ENCODE measurements around the gene CCDC93. TPM values are rescaled to one million over a fixed set of nuclear protein-coding genes. Genes with fewer than 3 reads are reported as not detected.

CCDC93 gene
- total RNA-seq, 1 donor from 2014 or later, result 19.7 TPM

DNA sequence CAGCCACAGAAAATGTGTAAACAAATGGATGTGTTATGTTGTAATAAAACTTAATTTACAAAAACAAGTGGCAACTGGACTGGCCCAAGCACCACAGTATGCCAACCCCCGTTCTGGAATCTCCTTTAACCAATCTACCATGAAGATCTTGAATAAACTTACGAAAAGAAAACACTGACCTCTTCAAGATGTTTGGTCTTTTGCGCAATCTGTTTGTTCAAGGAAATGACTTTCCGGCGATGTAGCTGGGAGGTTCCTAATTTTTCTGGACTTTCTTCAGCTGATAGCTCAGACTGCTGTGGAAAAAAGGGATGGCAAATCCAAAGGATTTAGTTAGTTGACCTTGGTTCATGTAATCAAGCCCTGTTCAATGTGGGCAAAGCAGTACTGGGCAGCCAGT lies 55.7 kb downstream of the CCDC93 start:
- peak; percentile 72 for DNase-seq (ENCODE audit: extremely low read depth, low read depth, low spot score)

DNA sequence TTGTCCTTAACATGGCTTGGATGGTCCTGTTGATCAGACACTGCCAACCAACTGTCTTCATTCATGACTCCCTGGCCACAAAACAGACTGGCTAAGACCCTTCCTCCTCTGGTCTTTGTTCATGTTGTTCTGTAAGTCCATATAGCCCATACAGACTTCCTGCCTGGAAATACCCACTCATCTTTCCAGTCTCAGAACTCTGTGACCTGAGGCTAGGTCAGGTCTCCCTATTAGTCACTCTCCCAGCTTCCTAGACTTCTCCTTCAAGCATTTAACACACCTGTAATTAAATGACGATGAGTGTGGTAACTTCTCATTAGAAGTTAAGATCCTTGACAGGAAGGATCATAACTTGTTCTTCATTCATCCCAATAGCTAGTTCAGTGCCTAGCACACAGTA lies 56.3 kb downstream of the CCDC93 start:
- no peak for DNase-seq (ENCODE audit: extremely low read depth, low read depth, low spot score)

GRCh38 chr2:117956036-117956796 lies 57.7 kb downstream of the CCDC93 start:
- DNase-seq (ENCODE audit: extremely low read depth, low read depth, low spot score), result no peak

DNA sequence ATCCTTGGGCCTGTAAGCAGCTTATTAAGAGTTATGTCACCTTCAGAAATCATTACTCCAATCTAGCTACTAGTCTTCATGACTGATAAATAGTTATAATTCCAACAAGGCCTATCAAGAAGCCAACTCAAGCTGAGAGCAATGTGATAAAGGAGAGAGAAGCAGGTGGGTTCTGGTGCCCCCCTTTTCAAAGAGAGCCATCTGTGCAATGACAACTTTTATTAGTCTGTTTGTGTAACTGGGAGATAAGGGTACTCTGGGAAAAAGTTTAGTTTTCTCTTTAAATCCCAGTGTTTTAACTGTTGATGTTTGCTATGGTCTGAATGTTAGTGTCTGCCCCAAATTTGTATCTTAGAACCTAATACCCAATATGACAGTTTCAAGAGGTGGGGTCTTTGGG lies 60.6 kb downstream of the CCDC93 start:
- no peak for DNase-seq (ENCODE audit: extremely low read depth, low read depth, low spot score)

DNA sequence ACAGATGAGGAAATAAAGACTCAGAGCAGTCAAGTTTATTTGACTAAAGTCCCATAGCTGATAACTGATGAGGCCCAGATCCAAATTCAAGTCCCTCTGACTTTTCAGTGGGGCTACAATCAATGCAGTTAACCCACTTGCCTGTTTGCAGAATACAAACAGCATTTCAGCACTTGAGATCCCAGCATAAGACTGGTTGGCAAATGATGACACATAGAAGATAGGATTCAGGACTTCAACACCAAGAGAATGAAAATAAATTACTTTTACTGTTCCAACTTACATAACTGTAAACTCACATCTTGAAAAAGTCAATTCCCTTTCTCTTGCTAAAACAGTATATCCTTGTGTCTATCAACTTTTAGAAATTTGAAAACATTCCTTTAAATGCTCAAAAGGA lies 61.2 kb downstream of the CCDC93 start:
- DNase-seq (ENCODE audit: extremely low read depth, low read depth, low spot score), result no peak

- DNase-seq (ENCODE audit: extremely low read depth, low read depth, low spot score), result no peak
These were observed 61.6 kb downstream of the CCDC93 start for GRCh38 chr2:117952228-117952627.

GRCh38 chr2:117949806-117950205 lies 64.1 kb downstream of the CCDC93 start:
- DNase-seq (ENCODE audit: extremely low read depth, low read depth, low spot score), result no peak

DNA sequence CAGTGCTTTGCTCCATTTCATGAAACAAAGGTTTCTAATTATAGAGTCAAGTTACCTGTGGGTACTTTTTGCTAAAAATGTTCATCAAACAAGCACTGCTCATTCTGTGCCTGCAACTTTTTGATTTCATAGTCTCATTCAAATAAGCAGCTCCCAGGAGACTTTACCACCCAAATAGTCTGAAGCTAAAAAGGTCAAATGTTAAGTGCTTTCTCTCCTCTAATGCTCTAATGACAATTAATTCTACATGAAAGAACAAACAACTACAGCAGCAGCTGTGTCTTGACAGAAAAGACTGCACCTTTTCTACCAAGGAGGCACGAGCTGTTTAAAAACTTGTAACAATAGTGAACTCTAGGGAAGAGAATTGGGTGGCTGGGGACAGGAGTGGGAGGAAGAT lies 65.3 kb downstream of the CCDC93 start:
- no peak for DNase-seq (ENCODE audit: extremely low read depth, low read depth, low spot score)

- no peak for DNase-seq (ENCODE audit: extremely low read depth, low read depth, low spot score)
These were observed 68.6 kb downstream of the CCDC93 start for GRCh38 chr2:117945296-117945695.

- DNase-seq (ENCODE audit: extremely low read depth, low read depth, low spot score), result no peak
These were observed 69.1 kb downstream of the CCDC93 start for GRCh38 chr2:117944816-117945215.

- DNase-seq (ENCODE audit: extremely low read depth, low read depth, low spot score), result no peak
These were observed 70.7 kb downstream of the CCDC93 start for GRCh38 chr2:117943013-117943672.

GRCh38 chr2:117942551-117942950 lies 71.3 kb downstream of the CCDC93 start:
- no peak for DNase-seq (ENCODE audit: extremely low read depth, low read depth, low spot score)

DNA sequence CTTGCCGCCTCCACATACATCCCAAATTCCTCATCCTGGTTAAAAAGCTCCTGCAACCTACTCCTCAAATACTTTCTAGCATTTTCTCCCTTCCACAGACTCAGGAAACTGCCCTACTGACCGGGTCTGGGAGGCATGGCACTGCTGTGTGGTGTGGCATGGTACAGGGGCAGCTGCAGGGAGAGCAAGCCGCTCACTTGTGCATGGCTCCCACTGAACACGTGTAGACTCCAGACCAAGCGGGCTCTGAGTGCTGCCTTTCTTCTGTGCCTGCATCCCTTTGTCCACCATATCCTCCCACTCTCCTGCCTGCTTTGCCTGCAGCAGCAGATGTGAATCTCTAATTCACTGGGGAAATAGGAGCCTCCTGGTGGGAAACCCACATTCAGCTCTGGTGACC lies 72.2 kb downstream of the CCDC93 start:
- no peak for DNase-seq (ENCODE audit: extremely low read depth, low read depth, low spot score)

DNA sequence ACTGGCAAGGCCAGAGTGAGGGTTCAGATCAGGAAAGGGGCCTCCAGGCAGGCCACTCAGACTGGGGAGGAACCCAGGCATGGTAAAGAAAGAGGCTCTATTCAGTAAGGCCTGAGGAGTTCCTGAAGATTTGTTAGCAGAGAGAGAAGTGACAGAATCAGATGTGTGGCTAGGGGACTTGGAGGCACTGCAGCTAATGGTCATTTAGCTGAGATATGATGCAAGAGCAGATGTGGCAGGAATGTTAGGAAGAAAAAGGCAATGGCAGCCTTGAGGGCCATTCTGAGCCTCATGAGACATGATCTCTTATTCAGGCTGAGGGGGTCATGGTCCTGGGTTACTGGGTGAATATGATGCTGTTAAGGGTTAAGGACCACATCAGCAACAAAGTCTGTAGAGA lies 73.4 kb downstream of the CCDC93 start:
- no peak for DNase-seq (ENCODE audit: extremely low read depth, low read depth, low spot score)

DNA sequence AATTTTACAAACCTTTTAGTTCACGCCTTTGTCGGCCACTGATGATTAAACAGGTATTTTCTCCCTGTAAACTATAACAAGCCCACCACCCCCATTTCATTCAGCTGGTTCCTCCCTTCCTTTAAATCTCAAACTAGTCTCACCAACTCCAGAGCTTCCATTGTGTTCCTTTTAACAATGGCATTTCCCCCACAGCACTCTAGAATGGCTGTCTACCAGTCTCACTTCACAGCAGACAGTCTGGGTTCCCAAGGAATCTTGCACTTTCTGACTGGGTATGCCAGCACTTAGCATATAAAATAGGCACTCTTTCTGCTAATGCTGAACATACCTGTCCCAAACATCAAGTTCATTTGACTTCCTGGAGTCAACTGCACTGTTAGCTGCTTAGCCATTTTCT lies 75.3 kb downstream of the CCDC93 start:
- no peak for DNase-seq (ENCODE audit: extremely low read depth, low read depth, low spot score)

DNA sequence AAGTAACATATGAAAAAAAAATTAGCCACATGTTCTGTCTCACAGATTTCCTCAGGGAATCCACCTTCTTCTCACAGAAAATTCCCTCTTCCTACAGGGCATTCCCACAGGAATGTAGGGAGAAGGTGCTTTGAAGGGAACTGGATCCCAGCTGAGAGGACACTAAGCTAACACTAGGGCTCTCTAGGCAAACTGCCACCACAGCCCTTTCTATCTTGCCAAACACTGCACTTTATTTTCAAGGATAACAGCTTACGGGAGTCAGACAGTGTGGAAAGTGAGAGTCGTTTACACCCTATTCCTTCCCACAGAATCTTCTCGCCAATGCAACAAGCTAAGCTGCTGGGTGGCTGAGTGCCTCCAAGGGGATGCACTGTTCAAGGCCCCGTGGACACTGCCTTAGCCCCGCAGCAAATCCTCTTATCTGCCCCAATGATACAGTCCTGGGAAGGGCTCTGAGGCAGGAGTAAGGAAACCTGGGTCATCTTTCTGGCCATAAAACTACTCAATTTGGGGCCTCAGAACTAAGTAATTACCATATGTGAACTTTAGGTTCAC lies 76.9 kb downstream of the CCDC93 start:
- no peak for DNase-seq (ENCODE audit: extremely low read depth, low read depth, low spot score)

- DNase-seq (ENCODE audit: extremely low read depth, low read depth, low spot score), result no peak
These were observed 77.9 kb downstream of the CCDC93 start for GRCh38 chr2:117935954-117936353.

DNA sequence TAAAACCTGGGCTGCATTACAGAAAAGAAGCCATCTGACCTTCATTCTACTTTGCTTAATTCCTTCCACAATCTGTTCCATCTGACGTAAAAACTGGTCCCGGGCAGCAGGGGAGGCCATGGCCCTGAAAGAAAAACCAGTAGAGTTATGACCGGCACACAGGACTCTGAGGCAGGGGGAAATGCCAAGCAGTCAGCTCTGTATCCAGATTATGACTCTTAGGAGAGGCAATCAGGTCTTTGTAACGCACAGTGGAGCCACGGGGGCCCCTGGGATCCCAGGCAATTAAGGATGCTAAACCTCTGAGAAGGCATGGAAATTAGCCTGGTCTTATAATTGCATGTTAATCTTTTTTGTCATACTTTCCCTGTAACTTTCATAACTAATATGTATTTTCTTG lies 78.4 kb downstream of the CCDC93 start:
- DNase-seq (ENCODE audit: extremely low read depth, low read depth, low spot score), result no peak

DNA sequence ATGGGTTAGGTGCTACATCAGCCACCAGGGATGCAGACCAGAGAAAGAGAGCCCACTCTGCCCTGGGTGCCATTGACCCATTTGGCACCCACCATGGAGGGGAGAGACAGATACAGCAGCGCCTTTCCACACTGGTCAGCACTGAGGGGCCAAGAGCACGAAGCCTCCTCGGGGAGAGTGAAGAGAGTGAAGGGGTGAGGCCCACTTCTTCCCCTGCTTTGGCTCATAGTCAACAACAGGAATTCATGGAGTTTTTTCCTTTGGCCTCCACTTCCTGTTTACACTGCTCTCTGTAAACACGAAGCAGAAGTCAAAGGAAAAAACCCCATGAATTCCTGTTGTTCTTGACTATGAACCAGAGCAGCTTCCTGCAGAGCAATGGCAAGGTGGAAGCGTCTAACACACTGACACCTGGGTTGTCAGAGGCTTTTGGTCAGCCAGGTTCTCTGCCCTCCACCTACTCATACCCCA lies 80.0 kb downstream of the CCDC93 start:
- no peak for DNase-seq (ENCODE audit: extremely low read depth, low read depth, low spot score)

- DNase-seq (ENCODE audit: extremely low read depth, low read depth, low spot score), result no peak
These were observed 81.9 kb downstream of the CCDC93 start for GRCh38 chr2:117931978-117932377.

GRCh38 chr2:117931266-117931665 lies 82.6 kb downstream of the CCDC93 start:
- DNase-seq (ENCODE audit: extremely low read depth, low read depth, low spot score), result no peak

DNA sequence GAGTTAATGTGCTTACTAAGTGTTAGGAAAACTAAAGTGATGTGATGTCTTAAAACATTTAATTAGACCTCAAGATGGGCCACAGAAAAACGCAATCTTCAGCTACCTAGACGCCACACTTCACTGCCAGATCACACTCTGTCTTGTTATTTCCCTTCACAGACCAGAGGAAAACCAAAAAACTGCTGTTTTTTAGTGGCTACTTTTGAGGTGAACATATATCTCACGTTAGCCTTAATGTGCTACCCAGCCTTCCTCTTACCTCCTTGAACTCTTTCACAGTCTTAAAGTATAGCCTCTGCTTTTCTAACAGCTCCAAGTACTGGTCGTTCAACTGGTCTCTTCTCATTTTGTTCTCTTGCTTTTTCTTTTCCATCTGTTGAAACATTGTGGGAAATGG lies 83.1 kb downstream of the CCDC93 start:
- DNase-seq (ENCODE audit: extremely low read depth, low read depth, low spot score), result no peak
